ENCODE results near the gene PTPRA.

PTPRA gene

GRCh38 chr20:2983508-2983907 lies 110.2 kb downstream of the PTPRA start:
- DNase-seq (ENCODE audit: extremely low read depth, low read depth), result no peak
- TF ChIP-seq CTCF (IDR thresholded peaks at IDR 0.05; ENCODE audit: low read depth, low read length), result no peak

DNA sequence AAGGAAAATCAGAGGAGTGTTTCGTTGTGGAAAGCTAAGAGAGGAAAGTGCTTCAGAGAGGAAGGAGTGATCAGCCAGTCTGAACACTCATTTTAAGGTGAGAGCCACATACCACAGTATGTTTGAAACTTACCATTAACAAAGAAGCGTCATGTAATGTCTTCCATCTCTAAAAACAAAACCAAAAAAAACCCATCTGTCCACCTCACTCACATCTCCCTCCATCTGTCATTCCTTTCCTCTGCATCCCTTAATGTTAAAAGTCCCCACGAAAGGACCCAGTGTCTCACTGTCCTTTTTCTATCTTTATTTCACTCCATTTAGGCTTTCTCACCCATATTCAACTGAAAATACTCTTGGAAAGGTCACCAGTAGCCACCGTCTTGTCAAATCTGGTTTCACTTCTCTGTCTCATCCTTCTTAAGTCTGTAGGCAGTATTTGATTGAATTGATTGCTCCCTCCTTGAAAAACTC lies 110.8 kb downstream of the PTPRA start:
- no peak for TF ChIP-seq CTCF (IDR thresholded peaks at IDR 0.05; ENCODE audit: low read depth, low read length)
- DNase-seq (ENCODE audit: extremely low read depth, low read depth), result no peak

- TF ChIP-seq CTCF (IDR thresholded peaks at IDR 0.05; ENCODE audit: low read depth, low read length), result no peak
- DNase-seq (ENCODE audit: extremely low read depth, low read depth), result no peak
Observed at GRCh38 chr20:2984956-2985661, 111.8 kb downstream of the PTPRA start.

GRCh38 chr20:2986466-2986865 lies 113.2 kb downstream of the PTPRA start:
- TF ChIP-seq CTCF (IDR thresholded peaks at IDR 0.05; ENCODE audit: low read depth, low read length), result no peak
- no peak for DNase-seq (ENCODE audit: extremely low read depth, low read depth)

GRCh38 chr20:2987861-2988260 lies 114.6 kb downstream of the PTPRA start:
- no peak for DNase-seq (ENCODE audit: extremely low read depth, low read depth)
- TF ChIP-seq CTCF (IDR thresholded peaks at IDR 0.05; ENCODE audit: low read depth, low read length), result no peak

- no peak for DNase-seq (ENCODE audit: extremely low read depth, low read depth)
- TF ChIP-seq CTCF (IDR thresholded peaks at IDR 0.05; ENCODE audit: low read depth, low read length), result no peak
Observed at GRCh38 chr20:2991532-2991931, 118.3 kb downstream of the PTPRA start.

DNA sequence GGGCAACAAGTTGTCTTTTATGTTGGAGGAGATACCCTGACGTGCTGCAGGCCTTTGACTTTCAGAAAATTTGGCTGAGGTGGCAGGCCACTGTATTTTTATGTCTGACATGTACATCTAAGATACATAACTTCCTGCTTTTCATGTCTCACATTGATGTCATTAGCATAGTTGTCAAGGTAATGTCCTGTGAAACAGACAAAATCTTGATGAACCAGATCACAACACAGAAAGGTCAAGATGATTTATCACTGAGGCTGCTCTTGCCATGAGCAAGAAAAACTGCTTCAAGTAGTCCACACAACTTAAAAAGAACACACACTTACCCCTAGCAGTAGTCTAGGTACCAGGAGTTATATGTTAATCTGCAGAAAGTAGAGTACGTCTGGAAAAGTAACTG lies 120.0 kb downstream of the PTPRA start:
- DNase-seq (ENCODE audit: extremely low read depth, low read depth), result no peak
- no peak for TF ChIP-seq CTCF (IDR thresholded peaks at IDR 0.05; ENCODE audit: low read depth, low read length)
